NCI-H345 treated with DMSO at 0.1 percent for 48 hours (cell line): Measurements from ENCODE around the gene ADGRG3.

Experiments
- DNase-seq: peaks from one replicate; lab custom pipeline; 2025; ENCODE audit not compliant: unreplicated experiment; lab: John Stamatoyannopoulos, UW

Gene ADGRG3, protein sequence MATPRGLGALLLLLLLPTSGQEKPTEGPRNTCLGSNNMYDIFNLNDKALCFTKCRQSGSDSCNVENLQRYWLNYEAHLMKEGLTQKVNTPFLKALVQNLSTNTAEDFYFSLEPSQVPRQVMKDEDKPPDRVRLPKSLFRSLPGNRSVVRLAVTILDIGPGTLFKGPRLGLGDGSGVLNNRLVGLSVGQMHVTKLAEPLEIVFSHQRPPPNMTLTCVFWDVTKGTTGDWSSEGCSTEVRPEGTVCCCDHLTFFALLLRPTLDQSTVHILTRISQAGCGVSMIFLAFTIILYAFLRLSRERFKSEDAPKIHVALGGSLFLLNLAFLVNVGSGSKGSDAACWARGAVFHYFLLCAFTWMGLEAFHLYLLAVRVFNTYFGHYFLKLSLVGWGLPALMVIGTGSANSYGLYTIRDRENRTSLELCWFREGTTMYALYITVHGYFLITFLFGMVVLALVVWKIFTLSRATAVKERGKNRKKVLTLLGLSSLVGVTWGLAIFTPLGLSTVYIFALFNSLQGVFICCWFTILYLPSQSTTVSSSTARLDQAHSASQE

DNA sequence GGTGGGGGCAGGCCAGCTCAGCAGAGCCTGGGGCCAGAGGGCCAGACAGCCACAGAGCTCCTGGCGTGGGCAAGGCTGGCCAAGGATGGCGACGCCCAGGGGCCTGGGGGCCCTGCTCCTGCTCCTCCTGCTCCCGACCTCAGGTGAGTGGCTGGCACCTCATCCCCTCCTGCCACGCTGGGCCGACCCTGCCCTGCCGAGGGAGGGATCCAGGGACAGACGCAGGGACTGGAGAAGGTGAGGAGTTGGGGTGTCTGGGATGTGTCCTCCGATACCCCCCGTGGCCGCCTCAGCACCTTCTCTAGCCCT lies at the start of gene ADGRG3:
ADGRG3 (plus strand) TSS at position 44 of the 309 bp plus-strand sequence; CDS start at position 86, 42 bp downstream.
- DNase-seq = no peak

DNA sequence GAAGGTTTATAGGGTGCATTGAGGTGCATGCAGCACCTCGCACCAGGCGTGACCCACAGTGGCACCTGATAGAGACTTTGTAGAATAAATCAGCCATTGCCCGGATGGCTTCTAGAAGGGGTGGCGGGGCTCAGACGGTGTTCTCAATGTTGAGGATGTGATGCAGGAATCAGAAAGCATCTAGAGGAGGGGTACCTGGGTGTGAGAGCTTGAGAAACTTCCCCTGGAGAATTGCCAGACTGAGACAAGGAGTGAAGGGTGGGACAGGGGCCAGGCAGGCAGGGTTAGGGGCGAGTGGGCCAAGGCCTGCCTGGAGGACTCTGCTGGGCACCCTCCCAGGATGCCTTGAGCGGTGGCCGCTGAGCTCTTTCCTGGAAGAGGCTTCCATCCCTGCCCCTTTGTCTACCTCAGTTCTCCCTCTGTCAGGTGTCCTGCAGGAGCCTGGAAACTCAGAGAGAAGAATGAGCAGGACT lies 48.9 kb upstream of the ADGRG3 start:
- no peak for DNase-seq

DNA sequence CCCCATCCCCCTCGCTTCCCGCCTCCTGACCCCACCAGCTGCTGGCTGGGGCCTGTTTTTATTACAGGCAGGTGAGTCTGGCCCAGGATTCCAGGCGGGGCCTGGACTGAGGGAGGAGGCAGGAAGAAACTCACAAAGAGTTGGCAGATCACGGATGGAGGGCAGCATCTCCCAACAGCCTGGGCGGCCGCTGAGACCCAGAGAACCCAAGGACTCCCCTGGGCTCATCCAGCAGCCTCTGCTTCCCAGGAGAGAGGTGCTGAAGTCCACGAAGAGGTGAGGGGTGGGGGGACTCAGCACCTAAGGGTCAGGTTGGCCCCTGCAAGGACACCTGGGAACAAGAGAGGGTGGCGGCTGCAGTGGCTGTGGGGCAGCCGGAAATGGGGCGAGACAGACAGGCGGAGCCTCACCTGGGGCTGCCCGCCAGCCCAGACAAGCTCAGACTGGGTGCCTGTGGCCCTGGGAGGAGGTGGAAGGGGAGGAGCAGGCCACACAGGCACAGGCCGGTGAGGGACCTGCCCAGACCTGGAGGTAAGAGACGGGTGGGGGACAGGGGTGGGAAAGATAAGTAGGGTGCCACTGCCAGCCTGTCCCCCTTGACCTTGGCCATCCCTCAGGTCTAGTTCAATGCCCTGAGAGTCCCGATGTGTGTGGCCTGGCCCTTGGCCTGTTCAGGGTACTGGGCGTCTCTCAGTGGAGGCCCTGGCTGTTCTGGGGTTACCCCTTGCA lies 48.3 kb upstream of the ADGRG3 start:
- DNase-seq = no peak

DNA sequence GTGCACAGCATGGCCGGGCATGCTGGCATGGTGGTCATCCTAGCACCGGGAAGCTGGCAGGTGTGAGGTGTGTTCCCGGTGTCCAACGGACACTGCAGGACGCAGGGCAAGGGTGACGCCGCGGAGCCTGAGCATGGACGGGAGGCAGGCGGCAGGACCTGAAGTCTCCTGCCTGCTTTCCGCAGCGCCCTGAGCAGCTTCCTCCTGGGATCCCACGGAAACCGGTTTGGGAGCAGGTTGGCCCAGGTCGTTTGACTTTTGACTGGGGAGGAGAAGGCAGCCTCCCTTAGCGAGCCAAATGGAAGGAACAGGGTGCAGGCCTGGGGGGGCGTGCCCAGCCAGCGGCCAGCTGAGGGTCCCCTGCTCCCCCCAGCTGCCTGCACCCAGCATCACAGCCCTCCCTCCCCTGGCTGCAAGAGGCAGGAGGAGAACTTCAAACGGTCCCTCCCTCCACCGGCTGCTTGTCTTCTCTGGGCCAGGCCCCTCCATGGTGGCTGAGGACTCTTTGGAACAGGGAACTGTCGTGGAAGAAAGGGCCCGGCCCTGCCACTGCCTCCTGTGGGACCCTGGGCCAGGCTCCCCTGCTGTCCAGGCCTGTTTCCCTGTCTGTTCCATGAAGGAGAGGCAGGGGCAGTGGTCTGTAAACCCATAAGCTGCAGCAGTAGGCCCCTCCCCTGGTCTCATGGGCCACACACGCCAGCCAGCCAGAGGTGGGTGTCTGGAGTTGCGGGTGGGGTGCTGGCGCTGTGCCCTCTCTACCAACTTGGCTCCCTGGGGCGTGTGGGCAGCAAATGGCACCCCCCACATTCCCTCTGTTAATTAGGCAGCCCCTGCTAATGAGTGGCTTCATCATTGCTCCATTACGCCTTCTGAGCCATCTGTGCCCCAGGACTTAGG lies 47.5 kb upstream of the ADGRG3 start:
- DNase-seq = no peak

DNA sequence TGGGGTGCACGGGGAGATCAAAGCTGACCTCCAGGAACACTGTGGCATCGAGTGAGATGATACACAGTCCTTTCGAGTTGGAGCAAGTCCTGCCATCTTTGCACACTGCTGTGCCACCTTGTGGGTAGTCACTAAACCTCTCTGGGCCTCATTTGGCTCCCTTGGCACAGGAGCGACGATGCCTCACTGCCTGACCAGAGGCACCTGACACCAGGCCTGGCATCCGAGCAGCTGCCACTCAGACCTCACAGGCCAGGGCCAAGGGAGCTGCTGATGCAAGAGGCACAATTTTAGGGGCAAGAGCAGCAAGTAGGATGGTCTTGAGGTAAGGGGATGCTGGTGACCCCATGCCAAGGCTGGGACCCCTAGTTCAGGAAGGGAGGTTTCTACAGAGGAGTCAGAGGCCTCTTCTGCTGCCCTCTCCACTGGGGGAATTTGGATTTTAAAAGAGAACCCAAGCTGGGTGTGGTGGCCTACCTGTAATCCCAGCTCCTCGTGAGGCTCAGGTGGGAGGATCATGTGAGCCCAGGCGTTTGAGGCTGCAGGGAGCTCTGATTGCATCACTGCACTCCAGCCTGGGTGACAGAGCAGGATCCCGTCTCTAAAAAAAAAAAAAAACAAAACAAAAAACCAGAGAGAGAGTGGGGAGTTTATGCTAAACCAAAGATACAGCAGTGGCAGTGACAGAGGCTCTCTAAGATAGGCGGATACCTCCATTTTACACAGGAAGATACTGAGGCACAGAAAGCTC lies 46.4 kb upstream of the ADGRG3 start:
- DNase-seq = no peak

DNA sequence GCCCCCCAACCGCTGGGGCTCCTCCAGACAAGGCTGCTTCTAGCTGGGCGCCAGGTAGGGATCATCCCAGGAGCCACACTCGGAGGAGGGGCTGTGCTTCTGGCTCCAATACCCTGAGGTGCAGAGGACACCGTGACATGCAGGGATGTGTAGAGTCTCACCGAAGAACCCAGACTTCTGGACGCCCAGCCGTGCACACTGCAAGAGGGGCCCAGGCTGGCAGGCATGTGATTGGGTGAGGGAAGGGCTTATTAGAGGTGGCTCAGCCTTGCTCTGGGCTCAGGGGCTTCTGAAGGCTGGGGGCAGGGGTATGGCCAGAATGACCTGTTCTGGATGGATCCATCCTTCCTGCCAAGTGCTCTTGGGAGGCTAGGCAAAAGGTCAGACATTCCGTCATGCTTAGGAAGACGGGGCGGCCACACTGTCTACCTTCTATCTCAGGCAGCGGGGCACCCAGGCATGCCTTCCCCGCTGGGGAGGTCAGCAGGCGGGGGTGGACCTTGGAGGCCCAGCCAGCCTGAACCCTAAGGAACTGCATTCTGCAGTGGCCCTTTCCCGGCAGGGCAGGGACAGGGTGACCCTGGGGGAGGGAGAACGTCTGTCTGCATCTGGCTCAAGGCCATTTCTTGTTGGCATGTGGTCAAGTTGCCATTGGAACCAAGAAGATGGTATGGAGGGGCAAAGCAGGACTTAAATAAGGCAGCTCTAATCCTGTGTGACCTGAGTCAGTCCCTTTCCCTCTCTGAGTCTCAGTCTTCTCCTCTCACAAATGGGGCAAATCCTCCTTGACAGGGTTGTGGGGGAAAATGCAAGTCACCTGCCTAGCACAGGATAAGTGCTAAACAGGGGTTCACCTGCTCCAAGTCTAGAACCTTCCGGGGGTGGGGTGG lies 45.5 kb upstream of the ADGRG3 start:
- DNase-seq = no peak

DNA sequence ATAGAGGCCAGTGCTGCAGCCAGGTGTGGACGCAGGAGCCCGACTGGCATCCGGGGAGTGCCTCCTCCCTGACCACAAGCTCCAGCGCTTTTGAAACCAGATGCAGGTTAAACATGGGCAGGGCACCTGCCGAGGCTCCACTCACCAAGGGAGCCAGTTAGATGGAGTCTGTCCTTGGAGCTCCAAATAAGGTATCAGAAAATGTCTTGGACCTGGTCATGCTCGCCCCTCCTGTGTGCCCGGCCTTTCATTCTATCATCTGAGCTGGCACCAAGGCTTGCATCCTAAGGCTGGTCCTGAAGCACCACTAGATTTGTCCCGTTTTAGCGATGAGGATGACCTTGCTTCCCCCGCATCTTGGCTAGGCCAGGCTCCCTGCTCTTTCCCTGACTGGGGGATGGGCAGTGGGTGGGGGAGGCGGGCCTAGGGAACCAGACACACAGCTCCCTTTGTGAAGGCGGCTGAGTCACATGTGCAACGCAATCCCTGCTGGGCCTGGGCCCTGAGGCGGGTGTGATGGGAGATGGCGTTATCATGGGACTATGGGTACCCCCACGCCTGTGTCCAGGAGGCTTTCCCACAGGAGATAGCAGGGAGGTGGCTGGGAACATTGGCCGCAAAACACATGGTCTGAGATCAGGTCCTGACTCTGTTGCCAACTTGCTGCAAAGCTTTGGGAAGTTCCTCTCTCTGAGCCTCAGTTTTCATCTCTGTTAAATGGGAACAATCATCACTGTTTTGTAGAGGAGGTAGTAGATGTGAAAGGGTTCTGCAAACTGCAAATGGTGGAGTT lies 44.7 kb upstream of the ADGRG3 start:
- no peak for DNase-seq

DNA sequence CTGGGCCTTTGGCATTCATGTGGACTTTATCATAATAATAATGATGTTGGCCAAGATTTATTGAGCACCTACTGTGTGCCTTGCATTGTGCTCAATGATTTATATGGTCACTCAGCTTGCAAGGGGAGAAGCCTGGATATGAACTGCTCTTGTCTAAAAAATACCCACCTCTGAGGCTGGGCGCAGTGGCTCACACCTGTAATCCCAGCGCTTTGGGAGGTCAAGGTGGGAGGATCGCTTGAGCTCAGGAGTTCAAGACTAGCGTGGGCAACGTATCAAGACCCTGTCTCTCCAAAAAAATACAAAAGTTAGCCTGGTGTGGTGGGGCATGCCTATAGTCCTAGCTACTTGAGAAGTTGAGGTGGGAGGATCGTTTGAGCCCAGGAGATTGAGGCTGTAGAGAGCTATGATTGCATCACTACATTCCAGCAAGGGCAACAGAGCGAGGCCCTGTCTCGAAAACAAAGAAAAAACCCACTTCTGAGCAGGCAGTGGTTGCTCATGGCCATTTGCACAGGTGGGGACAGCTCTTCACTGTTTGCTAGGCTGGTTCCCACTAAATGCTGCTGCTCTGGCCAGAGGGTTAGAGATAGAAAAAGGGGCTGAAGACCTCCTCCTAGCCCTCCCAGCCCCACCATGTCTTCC lies 43.9 kb upstream of the ADGRG3 start:
- DNase-seq = no peak

DNA sequence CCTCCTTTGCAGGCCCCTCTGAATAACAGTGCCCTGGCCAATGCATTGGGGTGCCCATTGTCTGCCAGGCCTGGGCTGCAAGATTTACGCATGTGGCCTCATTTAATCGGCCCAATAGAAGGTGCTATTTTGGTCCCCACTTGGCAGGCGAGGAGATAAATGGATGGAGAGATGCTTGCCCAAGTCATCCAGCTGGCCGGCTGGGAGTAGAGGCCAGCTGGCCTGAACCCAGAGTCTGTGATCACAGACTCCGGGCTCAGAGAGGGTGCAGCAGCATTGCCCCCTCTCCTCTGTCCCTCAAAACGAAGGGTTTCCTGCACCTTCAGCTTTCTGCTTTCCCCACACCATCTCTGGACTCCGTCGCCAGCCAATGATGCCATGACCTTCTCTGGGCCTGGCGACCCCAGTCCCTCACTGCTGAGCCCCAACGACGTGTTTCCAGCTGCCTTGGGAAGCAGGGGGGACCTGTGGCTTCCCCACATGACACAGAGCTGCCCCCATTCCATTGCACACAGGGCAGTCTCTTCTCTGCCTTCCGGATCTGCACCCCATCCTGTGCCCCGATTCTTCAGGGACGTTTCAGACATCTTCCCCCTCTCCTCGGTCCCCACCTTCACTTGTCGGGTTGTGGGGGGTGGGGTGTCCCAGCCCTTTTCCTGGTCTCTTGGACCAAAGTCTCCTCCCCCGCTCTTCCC lies 43.2 kb upstream of the ADGRG3 start:
- DNase-seq = no peak

DNA sequence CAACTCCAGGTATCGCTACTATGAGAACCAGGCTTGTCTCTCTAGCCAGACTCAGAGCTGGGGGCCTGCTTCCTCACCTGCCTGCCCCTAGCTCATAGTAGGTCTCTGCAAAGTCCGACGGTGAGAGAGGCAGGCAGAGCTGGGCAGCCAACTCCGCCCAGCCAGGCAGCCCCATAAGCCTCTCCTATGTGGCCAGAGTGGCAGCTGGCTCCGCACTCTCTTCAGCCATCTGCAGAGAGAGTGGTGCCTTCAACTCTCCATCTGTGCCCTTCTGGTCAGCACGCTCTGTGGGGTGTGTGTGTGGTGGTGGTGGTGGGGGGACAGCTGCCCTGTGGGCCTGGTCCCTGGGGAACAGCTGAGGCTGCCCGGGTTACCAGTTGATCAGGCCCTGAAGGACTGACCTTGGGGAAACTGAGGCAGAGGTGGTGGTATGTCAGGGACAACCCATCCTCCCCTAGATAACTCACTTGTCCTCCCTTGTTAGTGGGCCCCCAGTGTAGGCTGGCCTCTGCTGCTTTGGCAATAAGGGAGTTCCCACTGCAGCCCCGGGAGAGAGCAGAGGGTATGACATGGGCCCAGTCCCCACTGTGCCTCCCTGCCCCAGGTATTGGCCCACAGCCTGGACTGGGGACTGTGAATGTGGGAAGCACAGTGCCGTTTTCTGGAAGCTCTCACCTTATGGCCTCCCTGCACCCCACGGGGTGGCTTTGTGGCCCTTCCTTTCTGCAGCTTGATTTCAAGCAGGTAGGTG lies 41.5 kb upstream of the ADGRG3 start:
- DNase-seq = no peak

DNA sequence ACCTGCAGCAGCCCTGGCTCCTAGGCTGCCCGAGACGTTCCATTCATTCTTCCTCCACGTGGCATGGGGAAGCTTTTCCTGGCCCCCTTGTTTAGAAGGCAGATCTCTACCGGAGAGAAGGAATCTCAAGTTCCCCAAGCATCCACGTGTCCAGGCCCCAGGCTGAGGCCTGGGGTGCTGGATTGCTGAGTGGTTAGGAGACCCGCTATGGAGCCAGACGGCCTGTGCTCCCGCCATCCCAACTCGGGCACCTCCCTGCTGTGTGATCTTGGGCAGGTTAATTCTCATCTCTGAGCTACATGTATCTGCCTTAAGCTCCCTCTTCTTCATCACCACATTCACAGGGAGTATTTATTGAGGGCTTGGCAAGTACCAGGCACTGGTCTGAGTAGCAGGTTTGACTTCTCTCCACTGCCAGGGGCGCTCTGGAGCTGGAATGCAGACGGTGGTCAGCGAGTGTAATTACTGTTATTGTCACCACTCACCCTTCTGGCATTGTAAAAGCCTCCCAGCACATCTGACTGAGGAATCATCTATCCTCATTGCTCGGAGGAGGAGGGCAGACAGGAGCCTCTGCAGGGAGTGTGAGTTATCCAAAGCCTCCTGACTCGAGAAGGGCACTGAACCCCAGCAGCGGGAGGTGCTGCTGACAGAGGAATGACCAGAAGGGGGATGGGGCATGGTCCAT lies 40.8 kb upstream of the ADGRG3 start:
- DNase-seq = no peak

DNA sequence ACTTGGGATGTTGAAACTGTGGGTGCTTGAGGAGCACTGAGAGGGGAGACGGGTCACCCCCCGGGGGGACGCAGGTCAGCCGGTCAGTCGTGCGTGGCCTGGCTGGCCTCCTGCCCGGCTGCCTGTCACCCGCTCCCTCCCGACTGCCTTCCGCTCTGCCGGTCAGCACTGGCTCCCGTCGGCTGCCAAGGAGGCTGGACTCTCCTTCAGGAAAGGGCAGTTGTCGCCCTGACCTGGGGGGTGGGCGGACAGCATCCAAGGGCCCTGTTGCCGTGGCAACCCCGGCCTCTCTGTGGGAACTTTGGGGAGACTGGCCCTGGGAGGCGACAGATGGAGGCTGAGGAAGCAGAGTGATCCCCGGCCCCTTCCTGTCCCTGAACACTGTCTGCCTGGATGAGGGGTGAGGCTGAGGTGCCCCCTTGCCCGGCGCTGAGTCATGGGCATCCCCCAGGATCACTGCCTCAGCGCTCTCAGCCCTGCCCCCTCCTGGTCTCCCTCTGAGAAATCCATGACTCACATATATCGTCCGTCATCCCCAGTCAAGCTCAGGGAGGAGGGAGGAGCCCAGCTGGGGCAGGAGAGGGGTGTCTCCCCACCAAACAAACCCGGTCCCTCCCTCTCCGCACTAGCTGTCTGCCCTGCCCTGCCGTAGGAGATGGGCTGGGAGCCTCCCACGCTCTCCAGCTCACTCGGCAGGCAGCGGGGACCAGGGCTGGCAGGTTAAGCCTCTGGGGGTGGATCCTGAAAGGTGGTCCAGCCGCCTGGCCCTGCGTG lies 39.9 kb upstream of the ADGRG3 start, which contains the start of gene ADGRG1:
ADGRG1 (plus strand) TSS at position 623 of the 774 bp plus-strand sequence. CDS start 21,658 bp downstream, outside the sequence.
- no peak for DNase-seq

DNA sequence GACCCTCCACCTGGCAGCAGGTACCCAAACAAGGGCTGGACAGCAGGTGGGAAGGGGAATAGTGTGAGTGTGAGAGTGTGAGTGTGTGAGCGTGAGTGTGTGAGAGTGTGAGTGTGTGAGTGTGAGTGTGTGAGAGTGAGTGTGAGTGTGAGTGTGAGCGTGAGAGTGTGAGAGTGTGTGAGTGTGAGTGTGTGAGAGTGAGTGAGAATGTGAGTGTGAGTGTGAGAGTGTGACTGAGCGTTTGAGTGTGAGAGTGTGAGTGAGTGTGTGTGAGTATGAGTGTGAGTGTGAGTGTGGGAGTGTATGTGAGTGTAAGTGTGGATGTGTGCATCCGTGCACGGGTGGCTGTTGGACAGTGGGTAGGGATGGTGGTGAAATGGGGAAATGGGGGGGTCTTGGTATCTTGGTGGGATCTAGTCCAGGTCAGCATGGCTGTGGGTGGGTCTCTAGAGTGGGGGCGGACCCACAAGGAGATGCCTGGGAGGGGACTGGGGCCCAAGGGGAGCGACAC lies 39.3 kb upstream of the ADGRG3 start:
- no peak for DNase-seq

DNA sequence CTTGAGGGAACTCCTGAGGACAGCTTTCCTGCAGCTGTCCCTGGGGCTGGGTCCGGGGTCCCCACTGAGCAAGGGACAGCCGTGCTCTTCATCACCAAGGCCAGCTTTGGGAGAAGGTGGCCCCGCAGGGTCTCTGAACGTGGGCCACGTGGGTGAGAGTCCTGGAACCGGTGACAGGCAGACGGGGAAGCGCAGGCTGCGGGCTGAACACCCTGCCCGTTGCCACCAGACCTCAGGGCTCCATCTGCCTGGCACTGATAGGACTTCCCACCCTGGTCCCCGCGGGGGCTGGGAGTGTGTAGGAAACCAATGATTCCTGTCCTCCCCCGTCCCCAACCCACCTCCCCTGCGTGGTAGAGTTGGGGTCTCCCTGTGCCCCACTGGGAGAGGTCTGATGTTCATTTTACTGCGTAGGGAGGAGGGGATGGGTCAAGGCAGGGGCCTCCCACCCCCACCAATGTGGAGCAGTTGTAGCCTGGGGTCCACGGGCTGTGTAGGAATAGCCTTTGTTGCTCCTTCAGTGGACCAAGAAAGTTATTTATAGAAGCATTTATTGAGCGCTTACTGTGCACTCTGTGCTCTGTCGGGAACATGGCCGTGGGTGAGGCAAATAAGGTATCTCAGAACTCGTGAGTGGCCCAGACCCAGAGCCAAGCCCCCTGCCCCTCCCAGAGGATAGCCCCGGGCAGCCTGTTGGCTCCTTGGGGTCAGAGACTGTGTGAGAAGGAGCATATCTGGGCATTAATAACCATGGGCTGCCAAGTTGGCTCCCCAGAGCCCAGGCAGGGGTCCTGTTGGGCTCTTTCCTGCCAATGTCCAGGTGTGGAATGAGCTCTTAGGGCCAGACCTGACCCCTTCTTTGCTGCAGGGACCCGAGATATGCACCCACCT lies 38.3 kb upstream of the ADGRG3 start:
- DNase-seq = no peak
